ENCODE data around the gene FLCN.
A peak's percentile ranks its signal among the peaks of the same experiment; 100 is the strongest.
"Not testable (repeated sequence)": the region's sequence is repeated elsewhere in the genome, so short reads cannot be mapped to it uniquely, and the experiment has no call there.

FLCN gene

DNA sequence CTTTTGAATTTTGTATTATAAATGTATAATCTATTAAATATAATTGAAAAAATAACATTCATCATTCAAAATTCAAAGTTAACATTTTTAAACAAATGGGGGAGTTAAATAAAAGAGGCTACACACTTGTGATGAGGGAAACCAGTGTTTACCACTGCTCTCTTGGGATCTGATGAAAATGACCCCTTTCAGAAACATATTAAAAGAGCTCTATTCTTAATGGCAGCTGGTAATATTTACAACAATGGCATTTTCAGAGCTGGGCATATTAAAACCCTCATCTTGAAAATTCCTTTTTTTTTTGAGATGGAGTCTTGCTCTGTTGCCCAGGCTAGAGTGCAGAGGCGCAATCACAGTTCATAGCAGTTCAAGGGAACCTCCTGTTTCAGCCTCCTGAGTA, 19.3 kb upstream of the FLCN start:
- no peaks in the 10 kb centered on the region for H3K27me3 ChIP-seq
- peaks cover 57% of the 10 kb centered on the region for H3K36me3 ChIP-seq
- TF ChIP-seq, protein P1, sequence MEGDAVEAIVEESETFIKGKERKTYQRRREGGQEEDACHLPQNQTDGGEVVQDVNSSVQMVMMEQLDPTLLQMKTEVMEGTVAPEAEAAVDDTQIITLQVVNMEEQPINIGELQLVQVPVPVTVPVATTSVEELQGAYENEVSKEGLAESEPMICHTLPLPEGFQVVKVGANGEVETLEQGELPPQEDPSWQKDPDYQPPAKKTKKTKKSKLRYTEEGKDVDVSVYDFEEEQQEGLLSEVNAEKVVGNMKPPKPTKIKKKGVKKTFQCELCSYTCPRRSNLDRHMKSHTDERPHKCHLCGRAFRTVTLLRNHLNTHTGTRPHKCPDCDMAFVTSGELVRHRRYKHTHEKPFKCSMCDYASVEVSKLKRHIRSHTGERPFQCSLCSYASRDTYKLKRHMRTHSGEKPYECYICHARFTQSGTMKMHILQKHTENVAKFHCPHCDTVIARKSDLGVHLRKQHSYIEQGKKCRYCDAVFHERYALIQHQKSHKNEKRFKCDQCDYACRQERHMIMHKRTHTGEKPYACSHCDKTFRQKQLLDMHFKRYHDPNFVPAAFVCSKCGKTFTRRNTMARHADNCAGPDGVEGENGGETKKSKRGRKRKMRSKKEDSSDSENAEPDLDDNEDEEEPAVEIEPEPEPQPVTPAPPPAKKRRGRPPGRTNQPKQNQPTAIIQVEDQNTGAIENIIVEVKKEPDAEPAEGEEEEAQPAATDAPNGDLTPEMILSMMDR (IDR thresholded peaks at IDR 0.05), result no peak
- H3K9me3 ChIP-seq, result no peaks in the 10 kb centered on the region
- no peak overlapping the region for H3K27ac ChIP-seq
- H3K4me1 ChIP-seq (ENCODE audit: control insufficient read depth in 1 of 2, insufficient read depth in 1 of 2, low read depth in 1 of 2, low read length in 1 of 2), result peaks cover 14 to 15% of the 10 kb centered on the region in 2 experiments
- H3K4me3 ChIP-seq (ENCODE audit: low read depth in 1 of 2, low read length in 1 of 2), result no peak overlapping the region

DNA sequence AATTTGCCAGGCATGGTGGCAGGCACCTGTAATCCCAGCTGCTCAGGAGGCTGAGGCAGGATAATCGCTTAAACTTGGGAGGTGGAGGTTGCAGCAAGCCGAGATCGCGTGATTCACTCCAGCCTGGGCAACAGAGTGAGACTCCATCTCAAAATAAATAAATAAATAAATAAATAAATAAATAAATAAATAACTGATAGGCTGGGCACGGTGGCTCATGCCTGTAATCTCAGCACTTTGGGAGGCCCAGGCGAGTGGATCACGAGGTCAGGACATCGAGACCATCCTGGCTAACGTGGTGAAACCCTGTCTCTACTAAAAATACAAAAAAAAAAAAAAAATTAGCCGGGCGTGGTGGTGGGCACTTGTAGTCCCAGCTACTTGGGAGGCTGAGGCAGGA, 18.7 kb upstream of the FLCN start:
- H3K36me3 ChIP-seq, result peaks cover 57% of the 10 kb centered on the region
- H3K4me1 ChIP-seq (ENCODE audit: control insufficient read depth in 1 of 2, insufficient read depth in 1 of 2, low read depth in 1 of 2, low read length in 1 of 2), result peaks cover 14 to 15% of the 10 kb centered on the region in 2 experiments

DNA sequence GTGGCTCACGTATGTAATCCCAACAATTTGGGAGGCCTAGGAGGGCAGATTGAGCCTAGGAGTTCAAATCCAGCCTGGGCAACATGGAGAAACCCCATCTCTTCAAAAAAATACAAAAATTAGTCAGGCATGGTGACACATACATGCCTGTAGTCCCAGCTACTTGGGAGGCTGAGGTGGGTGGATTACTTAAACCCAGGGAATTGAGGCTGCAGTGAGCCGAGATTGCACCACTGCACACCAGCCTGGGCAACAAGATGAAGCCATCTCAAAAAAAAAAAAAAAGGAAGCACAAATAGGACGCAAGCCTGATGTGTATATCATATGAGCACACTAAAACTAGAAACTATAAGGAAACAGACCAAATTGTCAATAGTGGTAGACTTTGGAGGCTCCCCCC, 17.1 kb upstream of the FLCN start:
- TF ChIP-seq, protein P1 (IDR thresholded peaks at IDR 0.05), result no peak
- Histone ChIP-seq H3K36me3 (peaks cover 56% of the 10 kb centered on the region), H3K27me3 (no peaks in the 10 kb centered on the region), H3K4me3 (ENCODE audit: low read depth in 1 of 2, low read length in 1 of 2) (no peak overlapping the region), H3K27ac (peak overlapping the region; percentile 72), H3K4me1 (ENCODE audit: control insufficient read depth in 1 of 2, insufficient read depth in 1 of 2, low read depth in 1 of 2, low read length in 1 of 2) (peaks cover 14 to 15% of the 10 kb centered on the region in 2 experiments), H3K9me3 (no peaks in the 10 kb centered on the region)

More for the DNA sequence above, 18.7 kb upstream of the FLCN start:
- H3K27me3 ChIP-seq; H3K4me3 ChIP-seq (ENCODE audit: low read depth in 1 of 2, low read length in 1 of 2); H3K27ac ChIP-seq; H3K9me3 ChIP-seq: not testable (repeated sequence)

DNA sequence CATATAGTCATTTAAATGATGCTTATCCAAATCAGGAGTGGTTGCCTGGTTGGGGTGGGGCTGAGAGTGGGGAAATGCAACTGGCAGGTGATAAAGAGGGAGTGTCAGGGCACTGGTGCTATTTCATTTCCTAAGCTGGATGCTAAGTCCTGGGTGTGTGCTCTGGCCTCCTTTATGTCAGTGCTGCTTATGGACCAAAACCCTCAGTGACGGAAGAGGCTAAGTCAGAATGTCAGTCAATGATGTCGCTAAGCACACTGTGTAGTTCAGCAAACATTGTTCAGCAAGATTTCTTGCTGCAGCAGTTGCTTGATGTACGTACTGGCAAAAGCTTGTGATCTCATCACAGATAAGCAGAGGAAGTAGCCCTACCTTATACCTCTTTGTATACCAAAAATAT, 16.4 kb upstream of the FLCN start:
- Histone ChIP-seq H3K36me3 (peaks cover 56% of the 10 kb centered on the region), H3K27me3 (no peaks in the 10 kb centered on the region), H3K4me1 (ENCODE audit: control insufficient read depth in 1 of 2, insufficient read depth in 1 of 2, low read depth in 1 of 2, low read length in 1 of 2) (peaks cover 14 to 15% of the 10 kb centered on the region in 2 experiments), H3K9me3 (no peaks in the 10 kb centered on the region), H3K27ac (peak overlapping the region; percentile 72), H3K4me3 (ENCODE audit: low read depth in 1 of 2, low read length in 1 of 2) (no peak overlapping the region)
- TF ChIP-seq, protein P1 (IDR thresholded peaks at IDR 0.05), result no peak

DNA sequence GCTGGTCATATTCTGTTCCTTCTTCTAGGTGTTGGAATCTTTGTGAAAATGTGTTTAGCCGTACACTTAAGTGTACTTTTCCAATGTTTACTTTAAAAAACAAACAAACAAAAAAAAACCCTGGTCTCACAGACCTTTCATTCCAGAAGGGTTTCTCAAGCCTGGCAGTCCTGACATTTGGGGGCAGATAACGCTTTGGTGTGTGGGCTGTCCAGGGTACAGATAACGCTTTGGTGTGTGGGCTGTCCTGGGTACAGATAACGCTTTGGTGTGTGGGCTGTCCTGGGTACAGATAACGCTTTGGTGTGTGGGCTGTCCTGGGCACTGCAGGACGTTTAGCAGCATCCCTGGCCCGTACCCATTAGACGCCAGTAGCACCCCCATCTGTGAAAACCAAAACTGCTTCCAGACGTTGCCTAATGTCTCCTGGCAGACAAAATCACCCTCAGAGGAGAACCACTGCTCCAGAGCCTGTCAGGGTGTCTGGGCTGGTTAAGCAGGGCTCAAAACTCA, 15.2 kb upstream of the FLCN start:
- Histone ChIP-seq H3K4me3 (ENCODE audit: low read depth in 1 of 2, low read length in 1 of 2) (no peak overlapping the region), H3K4me1 (ENCODE audit: control insufficient read depth in 1 of 2, insufficient read depth in 1 of 2, low read depth in 1 of 2, low read length in 1 of 2) (peaks cover 14 to 15% of the 10 kb centered on the region in 2 experiments), H3K27me3 (no peaks in the 10 kb centered on the region), H3K9me3 (no peaks in the 10 kb centered on the region), H3K27ac (no peak overlapping the region), H3K36me3 (peaks cover 60% of the 10 kb centered on the region)
- TF ChIP-seq, protein P1 (IDR thresholded peaks at IDR 0.05), result no peak

DNA sequence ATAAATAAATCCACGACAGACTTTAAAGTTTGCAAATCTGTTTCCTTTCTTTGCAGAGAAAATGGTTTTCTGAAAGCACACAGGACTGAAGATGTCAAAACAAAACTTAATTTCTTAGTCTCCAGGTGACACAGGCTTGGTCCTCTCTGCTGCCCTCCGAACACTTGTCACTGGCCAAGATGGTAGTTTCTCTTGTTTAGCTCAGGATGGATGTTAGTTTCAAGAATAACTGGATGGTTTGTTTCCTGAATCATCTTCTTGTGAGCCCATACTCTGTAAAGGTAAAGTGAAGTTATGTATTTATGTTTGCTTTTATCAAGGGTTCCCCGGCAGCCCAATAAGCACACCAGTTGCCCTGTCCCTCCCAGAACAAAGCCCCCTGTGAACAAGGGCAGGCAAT, 9.9 kb upstream of the FLCN start:
- Histone ChIP-seq H3K9me3 (no peaks in the 10 kb centered on the region), H3K4me3 (ENCODE audit: low read depth in 1 of 2, low read length in 1 of 2) (no peak overlapping the region), H3K27me3 (no peaks in the 10 kb centered on the region), H3K4me1 (ENCODE audit: control insufficient read depth in 1 of 2, insufficient read depth in 1 of 2, low read depth in 1 of 2, low read length in 1 of 2) (no peaks in the 10 kb centered on the region), H3K27ac (no peak overlapping the region), H3K36me3 (peaks cover 64% of the 10 kb centered on the region)
- TF ChIP-seq, protein P1 (IDR thresholded peaks at IDR 0.05), result no peak
